Heart left ventricle (tissue), 13 donors: ENCODE measurements around the gene MED27.

Experiments used
- CTCF ChIP-seq, 12 donors: fragments of 200-600 bp; sonication (generic) in 4 of 12; IDR thresholded peaks; one replicate each; pipeline versions ENCODE4 v1.5.0 to v1.8.0; 2018 to 2022; ENCODE audit warnings: antibody characterized with exemption in 12 of 12, mild to moderate bottlenecking in 5 of 12
- POLR2A ChIP-seq, 2 donors: fragments of 450-650 bp; IDR thresholded peaks; one replicate each; pipeline ENCODE4 v1.6.1; 2017; ENCODE audit warnings: antibody characterized with exemption in 2 of 2, mild to moderate bottlenecking in 2 of 2, moderate library complexity in 2 of 2
- donor health status: ischemic (EF 13 %, LVEDD 7.1; RV severe dilation, severe dysfunction).
- donor health status: DM: no; HTN: yes; CAD: no.
- donor health status: DM: no; HTN: no; CAD: no.
- donor health status: ischemic (EF 25% LVEDD 6.9; RV normal size, moderate dysfunction).
- donor health status: ischemic (EF 25% LVEDD 5.7; RV mildly dilated, moderate dysfunction).
- donor health status: ischemic (EF 35%, LVEDD 5.7; RV mildly dilated, moderate dysfunction).
- donor health status: nonischemic (EF 11% LVEDD 7.7; RV severe dilation, severe dysfunction).
- donor health status: DM: yes; HTN: yes; CAD: no.
- donor health status: PGD.
- donor health status: ischemic (EF 29% LVEDD 5.4; RV normal size, mild dysfunction).
- donor health status: nonischemic (EF 23%, LVEDD 6.1; RV moderate dilation, normal function).

- no peak for TF ChIP-seq CTCF (IDR thresholded peaks at IDR 0.05)
- TF ChIP-seq POLR2A (IDR thresholded peaks at IDR 0.05): no peak
Measured at GRCh38 chr9:131999692-132000551, 79.7 kb downstream of the MED27 start.
